Loucy (cell line): ENCODE data around the gene CTTNBP2.

ENCODE experiments used
- H2AFZ ChIP-seq: fragments of 200-600 bp; sonication (generic); 2 replicates; pipeline ENCODE4 v1.6.0; 2016; ENCODE audit warnings: antibody characterized with exemption, mild to moderate bottlenecking, low read length, moderate library complexity
- H3F3A ChIP-seq: fragments of 200-600 bp; 2 replicates; pipeline ENCODE4 v1.6.0; 2016; ENCODE audit warnings: antibody characterized with exemption, low read depth, mild to moderate bottlenecking
- H3K27me3 ChIP-seq: fragments of 200-600 bp; sonication (generic); 2 replicates; pipeline ENCODE4 v1.6.1; 2014; ENCODE audit warnings: low read length, mild to moderate bottlenecking; ENCODE audit not compliant: insufficient read depth, poor library complexity, severe bottlenecking
- H3K36me3 ChIP-seq: fragments of 200-600 bp; sonication (generic); 2 replicates; pipeline ENCODE4 v1.6.1; 2016; ENCODE audit warnings: low read length; ENCODE audit not compliant: insufficient read depth
- H3K4me1 ChIP-seq: fragments of 200-600 bp; sonication (generic); 2 replicates; pipeline ENCODE4 v1.5.1; 2014; ENCODE audit warnings: low read length, mild to moderate bottlenecking; ENCODE audit not compliant: insufficient read depth, poor library complexity, severe bottlenecking
- H3K4me2 ChIP-seq: fragments of 200-600 bp; sonication (generic); 2 replicates; pipeline ENCODE4 v1.6.0; 2014; ENCODE audit warnings: antibody characterized with exemption, low read length, low read depth, mild to moderate bottlenecking; ENCODE audit not compliant: poor library complexity, severe bottlenecking
- H3K4me3 ChIP-seq: fragments of 200-600 bp; sonication (generic); 2 replicates; pipeline ENCODE4 v1.5.1; 2014; ENCODE audit warnings: low read length, mild to moderate bottlenecking, mixed read lengths; ENCODE audit not compliant: poor library complexity, severe bottlenecking
- H3K79me2 ChIP-seq: fragments of 200-600 bp; sonication (generic); 2 replicates; pipeline ENCODE4 v1.6.1; 2014; ENCODE audit warnings: low read length; ENCODE audit not compliant: insufficient read depth
- H3K9ac ChIP-seq: fragments of 200-600 bp; sonication (generic); 2 replicates; pipeline ENCODE4 v1.6.0; 2014; ENCODE audit warnings: mild to moderate bottlenecking, low read depth, low read length, moderate library complexity; ENCODE audit not compliant: poor library complexity, severe bottlenecking
- H3K9me2 ChIP-seq: fragments of 200-600 bp; sonication (generic); replicated peaks from 2 replicates; pipeline ENCODE4 v1.6.1; 2016; ENCODE audit warnings: low read depth, low read length, mixed read lengths
- H3K9me3 ChIP-seq: fragments of 200-600 bp; sonication (generic); 2 replicates; pipeline ENCODE4 v1.6.1; 2014; ENCODE audit warnings: mild to moderate bottlenecking, antibody characterized with exemption, low read length, low read depth; ENCODE audit not compliant: insufficient read depth
- H4K20me1 ChIP-seq: fragments of 200-600 bp; sonication (generic); 2 replicates; pipeline ENCODE4 v1.6.0; 2014; ENCODE audit warnings: antibody characterized with exemption, low read length, mild to moderate bottlenecking; ENCODE audit not compliant: insufficient read depth, poor library complexity, severe bottlenecking
- EZH2phosphoT487 ChIP-seq: fragments of 200-600 bp; IDR thresholded peaks from 2 replicates; pipeline ENCODE4 v1.6.1; 2018; ENCODE audit warnings: antibody characterized with exemption, mild to moderate bottlenecking, moderate library complexity, borderline replicate concordance
- TF ChIP-seq, protein P1 (sequence below): fragments of 200-600 bp; sonication (generic); conservative IDR thresholded peaks from 2 replicates; pipeline ENCODE4 v1.5.1; 2014; ENCODE audit warnings: mild to moderate bottlenecking, antibody characterized with exemption, low read length

Gene CTTNBP2

GRCh38 chr7:117839507-117839906 is 33.7 kb downstream of the CTTNBP2 start:
- Histone ChIP-seq H3F3A (no peaks in the 10 kb centered on the region), H3K4me2 (no peak overlapping the region)
- TF ChIP-seq, protein P1, sequence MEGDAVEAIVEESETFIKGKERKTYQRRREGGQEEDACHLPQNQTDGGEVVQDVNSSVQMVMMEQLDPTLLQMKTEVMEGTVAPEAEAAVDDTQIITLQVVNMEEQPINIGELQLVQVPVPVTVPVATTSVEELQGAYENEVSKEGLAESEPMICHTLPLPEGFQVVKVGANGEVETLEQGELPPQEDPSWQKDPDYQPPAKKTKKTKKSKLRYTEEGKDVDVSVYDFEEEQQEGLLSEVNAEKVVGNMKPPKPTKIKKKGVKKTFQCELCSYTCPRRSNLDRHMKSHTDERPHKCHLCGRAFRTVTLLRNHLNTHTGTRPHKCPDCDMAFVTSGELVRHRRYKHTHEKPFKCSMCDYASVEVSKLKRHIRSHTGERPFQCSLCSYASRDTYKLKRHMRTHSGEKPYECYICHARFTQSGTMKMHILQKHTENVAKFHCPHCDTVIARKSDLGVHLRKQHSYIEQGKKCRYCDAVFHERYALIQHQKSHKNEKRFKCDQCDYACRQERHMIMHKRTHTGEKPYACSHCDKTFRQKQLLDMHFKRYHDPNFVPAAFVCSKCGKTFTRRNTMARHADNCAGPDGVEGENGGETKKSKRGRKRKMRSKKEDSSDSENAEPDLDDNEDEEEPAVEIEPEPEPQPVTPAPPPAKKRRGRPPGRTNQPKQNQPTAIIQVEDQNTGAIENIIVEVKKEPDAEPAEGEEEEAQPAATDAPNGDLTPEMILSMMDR = no peak
- TF ChIP-seq EZH2phosphoT487 = no peak

GRCh38 chr7:117837841-117838240 is 35.4 kb downstream of the CTTNBP2 start:
- Histone ChIP-seq H3K36me3 (no peaks in the 10 kb centered on the region), H3K4me3 (no peak overlapping the region), H3K27me3 (no peaks in the 10 kb centered on the region), H3K79me2 (no peaks in the 10 kb centered on the region), H4K20me1 (no peaks in the 10 kb centered on the region), H3K4me2 (no peak overlapping the region), H3K9ac (no peak overlapping the region), H3K9me2 (no peaks in the 10 kb centered on the region), H3F3A (no peaks in the 10 kb centered on the region), H3K9me3 (no peaks in the 10 kb centered on the region), H3K4me1 (no peaks in the 10 kb centered on the region), H2AFZ (no peak overlapping the region)
- no peak for TF ChIP-seq EZH2phosphoT487
- TF ChIP-seq, protein P1 = no peak

More at GRCh38 chr7:117839507-117839906, 33.7 kb downstream of the CTTNBP2 start:
- Histone ChIP-seq H3K4me1 (no peaks in the 10 kb centered on the region), H3K36me3 (no peaks in the 10 kb centered on the region), H4K20me1 (no peaks in the 10 kb centered on the region), H2AFZ (no peak overlapping the region), H3K79me2 (no peaks in the 10 kb centered on the region), H3K9me2 (no peaks in the 10 kb centered on the region), H3K9me3 (no peaks in the 10 kb centered on the region), H3K4me3 (no peak overlapping the region), H3K27me3 (no peaks in the 10 kb centered on the region), H3K9ac (no peak overlapping the region)

- H3K27me3 ChIP-seq = no peaks in the 10 kb centered on the region
- TF ChIP-seq, protein P1 = no peak
- no peak for TF ChIP-seq EZH2phosphoT487
- H3F3A ChIP-seq = no peaks in the 10 kb centered on the region
- H3K4me1 ChIP-seq = no peaks in the 10 kb centered on the region
- no peaks in the 10 kb centered on the region for H3K79me2 ChIP-seq
- no peak overlapping the region for H2AFZ ChIP-seq
- H3K4me3 ChIP-seq = no peak overlapping the region
- no peaks in the 10 kb centered on the region for H3K9me2 ChIP-seq
- no peak overlapping the region for H3K4me2 ChIP-seq
- H3K9me3 ChIP-seq = no peaks in the 10 kb centered on the region
- no peaks in the 10 kb centered on the region for H3K36me3 ChIP-seq
- H3K9ac ChIP-seq = no peak overlapping the region
- H4K20me1 ChIP-seq = no peaks in the 10 kb centered on the region
These were observed 38.1 kb downstream of the CTTNBP2 start for GRCh38 chr7:117835016-117835664.
